Tibial nerve (tissue), 4 donors: ENCODE results near the gene RPTN. TPM values are rescaled to one million over a fixed set of nuclear protein-coding genes. Genes with fewer than 3 reads are reported as not detected.

Experiments used
- DNase-seq, 2 donors: peaks; one replicate each; pipeline ENCODE4 v3.0.0-alpha.2; 2019; ENCODE audit warnings: low spot score in 2 of 2
- H3K27ac ChIP-seq, 4 donors: fragments of 200-600 bp; sonication (generic) in 3 of 4; one replicate each; pipeline ENCODE4 v1.5.1; 2017 to 2019; ENCODE audit warnings: mild to moderate bottlenecking in 1 of 4
- H3K27me3 ChIP-seq, 2 donors: fragments of 200-600 bp; sonication (generic) in 1 of 2; one replicate each; pipeline versions ENCODE4 v1.5.1 to v1.6.0; 2017 to 2019
- H3K36me3 ChIP-seq, 3 donors: fragments of 200-600 bp; sonication (generic); one replicate each; pipeline ENCODE4 v1.5.1; 2018 to 2019
- H3K4me1 ChIP-seq, 4 donors: fragments of 200-600 bp; sonication (generic) in 3 of 4; one replicate each; pipeline ENCODE4 v1.5.1; 2017 to 2019
- H3K4me3 ChIP-seq, 4 donors: fragments of 200-600 bp; sonication (generic) in 3 of 4; one replicate each; pipeline ENCODE4 v1.5.1; 2017 to 2019; ENCODE audit warnings: mild to moderate bottlenecking in 1 of 4, moderate library complexity in 1 of 4
- H3K9me3 ChIP-seq, 4 donors: fragments of 200-600 bp; sonication (generic) in 3 of 4; one replicate each; pipeline ENCODE4 v1.5.1; 2017 to 2019
- CTCF ChIP-seq, 5 experiments: fragments of 200-600 bp in 3 of 5; fragments of 450-650 bp in 2 of 5; sonication (generic) in 3 of 5; IDR thresholded peaks; one replicate each; pipeline ENCODE4 v1.5.1; 2016 to 2019; ENCODE audit warnings: antibody characterized with exemption in 5 of 5, mild to moderate bottlenecking in 3 of 5, moderate library complexity in 2 of 5
- EP300 ChIP-seq, 2 donors: sonication (generic); formaldehyde crosslinking; IDR thresholded peaks; one replicate each; pipeline ENCODE4 v1.6.1; 2017; ENCODE audit warnings: antibody characterized with exemption in 2 of 2, mild to moderate bottlenecking in 1 of 2
- POLR2A ChIP-seq, 2 donors: fragments of 450-650 bp; IDR thresholded peaks; one replicate each; pipeline ENCODE4 v1.6.1; 2017; ENCODE audit warnings: antibody characterized with exemption in 2 of 2, mild to moderate bottlenecking in 2 of 2, moderate library complexity in 2 of 2
- WGBS, 2 donors: methylation state at CpG; one replicate each; pipeline ENCODE4 v1.1.5; 2018; 5-methylcytosine and 5-hydroxymethylcytosine counted together
- total RNA-seq, 4 donors: library from RNA; depleted of rRNA; stranded (reverse); fragments of >200 nt; gene quantifications; one replicate each; pipeline ENCODE4 v1.1.0, GENCODE V29; 2016

RPTN gene
- total RNA-seq, 4 donors from 2014 or later = not detected

GRCh38 chr1:152185544-152186391 is 26.7 kb upstream of the RPTN start:
- Histone ChIP-seq H3K27me3 (no peaks in the 10 kb centered on the region), H3K4me1 (peaks cover 0 to 22% (median 0%) of the 10 kb centered on the region in 4 donors), H3K4me3 (no peak overlapping the region), H3K27ac (no peak overlapping the region), H3K36me3 (no peaks in the 10 kb centered on the region), H3K9me3 (no peaks in the 10 kb centered on the region)
- no peak for TF ChIP-seq EP300 (IDR thresholded peaks at IDR 0.05)
- peak; percentile 57 to 77 (median 71) for TF ChIP-seq CTCF (IDR thresholded peaks at IDR 0.05)
- no peak for TF ChIP-seq POLR2A (IDR thresholded peaks at IDR 0.05)
- DNase-seq = peak in 1 of 2 donors; percentile 45
- 32 to 36% methylated on average over 8 of the region's 8 CpGs for WGBS, 2 donors

- TF ChIP-seq EP300 (IDR thresholded peaks at IDR 0.05) (no peak), POLR2A (IDR thresholded peaks at IDR 0.05) (no peak), CTCF (IDR thresholded peaks at IDR 0.05) (no peak)
- Histone ChIP-seq H3K36me3 (no peaks in the 10 kb centered on the region), H3K4me1 (no peaks in the 10 kb centered on the region), H3K9me3 (no peaks in the 10 kb centered on the region), H3K27me3 (no peaks in the 10 kb centered on the region), H3K27ac (no peak overlapping the region), H3K4me3 (no peak overlapping the region)
- peak in 1 of 2 donors; percentile 23 for DNase-seq
- WGBS, 2 donors = 55 to 87% methylated on average over 2 of the region's 2 CpGs
Measured at GRCh38 chr1:152182944-152183361, 23.9 kb upstream of the RPTN start.

- Histone ChIP-seq H3K27me3 (no peaks in the 10 kb centered on the region), H3K4me3 (no peak overlapping the region), H3K4me1 (no peaks in the 10 kb centered on the region), H3K27ac (no peak overlapping the region), H3K36me3 (no peaks in the 10 kb centered on the region), H3K9me3 (no peaks in the 10 kb centered on the region)
- DNase-seq = no peak
- WGBS, 2 donors = 68 to 71% methylated on average over 2 of the region's 2 CpGs
- no peak for TF ChIP-seq EP300 (IDR thresholded peaks at IDR 0.05)
- TF ChIP-seq CTCF (IDR thresholded peaks at IDR 0.05) = peak; percentile 5 to 33 (median 26)
Measured at GRCh38 chr1:152182431-152182830, 23.4 kb upstream of the RPTN start.

GRCh38 chr1:152179566-152179965 is 20.5 kb upstream of the RPTN start:
- Histone ChIP-seq H3K36me3 (no peaks in the 10 kb centered on the region), H3K27me3 (no peaks in the 10 kb centered on the region), H3K4me1 (no peaks in the 10 kb centered on the region), H3K27ac (no peak overlapping the region), H3K9me3 (no peaks in the 10 kb centered on the region), H3K4me3 (no peak overlapping the region)
- DNase-seq = no peak
- TF ChIP-seq EP300 (IDR thresholded peaks at IDR 0.05) = no peak
- no peak for TF ChIP-seq CTCF (IDR thresholded peaks at IDR 0.05)
- no peak for TF ChIP-seq POLR2A (IDR thresholded peaks at IDR 0.05)
- WGBS, 2 donors = 75 to 78% methylated on average over 1 of the region's 1 CpG

GRCh38 chr1:152170287-152170905 is 11.4 kb upstream of the RPTN start:
- Histone ChIP-seq H3K4me3 (no peak overlapping the region), H3K27me3 (no peaks in the 10 kb centered on the region), H3K27ac (no peak overlapping the region), H3K4me1 (peaks cover 0 to 29% (median 0%) of the 10 kb centered on the region in 4 donors), H3K9me3 (no peaks in the 10 kb centered on the region), H3K36me3 (no peaks in the 10 kb centered on the region)
- no peak for TF ChIP-seq POLR2A (IDR thresholded peaks at IDR 0.05)
- no peak for TF ChIP-seq EP300 (IDR thresholded peaks at IDR 0.05)
- TF ChIP-seq CTCF (IDR thresholded peaks at IDR 0.05) = no peak
- no peak for DNase-seq
- WGBS, 2 donors = 48 to 62% methylated on average over 5 of the region's 5 CpGs
